ENCODE measurements around the gene CNN3. TPM values are rescaled to one million over a fixed set of nuclear protein-coding genes. Genes with fewer than 3 reads are reported as not detected.

The CNN3 gene
- polyA plus RNA-seq, 1 of the 3 experiments (the other 2 are of a cell fraction): 204 TPM

- TF ChIP-seq, protein P1, sequence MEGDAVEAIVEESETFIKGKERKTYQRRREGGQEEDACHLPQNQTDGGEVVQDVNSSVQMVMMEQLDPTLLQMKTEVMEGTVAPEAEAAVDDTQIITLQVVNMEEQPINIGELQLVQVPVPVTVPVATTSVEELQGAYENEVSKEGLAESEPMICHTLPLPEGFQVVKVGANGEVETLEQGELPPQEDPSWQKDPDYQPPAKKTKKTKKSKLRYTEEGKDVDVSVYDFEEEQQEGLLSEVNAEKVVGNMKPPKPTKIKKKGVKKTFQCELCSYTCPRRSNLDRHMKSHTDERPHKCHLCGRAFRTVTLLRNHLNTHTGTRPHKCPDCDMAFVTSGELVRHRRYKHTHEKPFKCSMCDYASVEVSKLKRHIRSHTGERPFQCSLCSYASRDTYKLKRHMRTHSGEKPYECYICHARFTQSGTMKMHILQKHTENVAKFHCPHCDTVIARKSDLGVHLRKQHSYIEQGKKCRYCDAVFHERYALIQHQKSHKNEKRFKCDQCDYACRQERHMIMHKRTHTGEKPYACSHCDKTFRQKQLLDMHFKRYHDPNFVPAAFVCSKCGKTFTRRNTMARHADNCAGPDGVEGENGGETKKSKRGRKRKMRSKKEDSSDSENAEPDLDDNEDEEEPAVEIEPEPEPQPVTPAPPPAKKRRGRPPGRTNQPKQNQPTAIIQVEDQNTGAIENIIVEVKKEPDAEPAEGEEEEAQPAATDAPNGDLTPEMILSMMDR (IDR thresholded peaks at IDR 0.05): no peak
- TF ChIP-seq CHD2 (IDR thresholded peaks at IDR 0.05; ENCODE audit: low read length, partially characterized antibody): no peak
- TF ChIP-seq, protein P2, sequence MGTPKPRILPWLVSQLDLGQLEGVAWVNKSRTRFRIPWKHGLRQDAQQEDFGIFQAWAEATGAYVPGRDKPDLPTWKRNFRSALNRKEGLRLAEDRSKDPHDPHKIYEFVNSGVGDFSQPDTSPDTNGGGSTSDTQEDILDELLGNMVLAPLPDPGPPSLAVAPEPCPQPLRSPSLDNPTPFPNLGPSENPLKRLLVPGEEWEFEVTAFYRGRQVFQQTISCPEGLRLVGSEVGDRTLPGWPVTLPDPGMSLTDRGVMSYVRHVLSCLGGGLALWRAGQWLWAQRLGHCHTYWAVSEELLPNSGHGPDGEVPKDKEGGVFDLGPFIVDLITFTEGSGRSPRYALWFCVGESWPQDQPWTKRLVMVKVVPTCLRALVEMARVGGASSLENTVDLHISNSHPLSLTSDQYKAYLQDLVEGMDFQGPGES (IDR thresholded peaks at IDR 0.05; ENCODE audit: low read depth, low read length): no peak
- TF ChIP-seq ZBTB33 (IDR thresholded peaks at IDR 0.05; ENCODE audit: borderline replicate concordance, low read depth): no peak
- TF ChIP-seq RXRA (IDR thresholded peaks at IDR 0.05; ENCODE audit: borderline replicate concordance, low read depth): peak; percentile 46
These were observed 63.5 kb downstream of the CNN3 start (continued) for GRCh38 chr1:94863297-94863911.

- Histone ChIP-seq H3K4me2 (peak overlapping the region; percentile 83), H3K9me2 (no peaks in the 10 kb centered on the region), H3K9ac (peak overlapping the region; percentile 67; the same call in 1 of the 2 replicates), H3K9me3 (no peaks in the 10 kb centered on the region), H3K4me3 (ENCODE audit: low read depth in 2 of 2, low read length in 1 of 2) (no peak overlapping the region), H4K20me1 (ENCODE audit: insufficient read depth) (no peaks in the 10 kb centered on the region), H3K36me3 (replicated peaks in 1 of 2; ENCODE audit: control insufficient read depth in 1 of 2, insufficient read depth in 2 of 2, low read length in 1 of 2) (no peaks in the 10 kb centered on the region), H3K27me3 (ENCODE audit: insufficient read depth) (no peaks in the 10 kb centered on the region), H3K79me2 (ENCODE audit: insufficient read depth) (no peaks in the 10 kb centered on the region), H2AFZ (ENCODE audit: low read depth) (no peak overlapping the region), H3F3A (replicated peaks; ENCODE audit: insufficient read depth) (peaks cover 42% of the 10 kb centered on the region), H3K27ac (ENCODE audit: low read depth in 2 of 2, low read length in 1 of 2) (peak overlapping the region; percentile 90 to 98), H3K4me1 (ENCODE audit: control insufficient read depth in 1 of 2, insufficient read depth in 2 of 2, low read depth in 1 of 2, low read length in 1 of 2) (peaks cover 31 to 46% of the 10 kb centered on the region in 2 experiments)
- 100% methylated on average over 2 of the region's 2 CpGs for WGBS (ENCODE audit: low lambda C conversion rate)
- no peak for DNase-seq
- CTCF ChIA-PET: interaction anchor here (0.9 to 7.0 kb wide), 8 partner anchors 8 to 381 kb away, joined by 3 to 41 read pairs (median 4); no protein-coding TSS in a partner anchor
- POLR2A ChIA-PET: no interaction called here
- TF ChIP-seq MXI1 (IDR thresholded peaks at IDR 0.05; ENCODE audit: low read depth, low read length) (no peak), USF2 (IDR thresholded peaks at IDR 0.05; ENCODE audit: borderline replicate concordance, low read depth, low read length) (no peak), MEF2A (IDR thresholded peaks at IDR 0.05; ENCODE audit: borderline replicate concordance, low read depth) (no peak), NRF1 (IDR thresholded peaks at IDR 0.05; ENCODE audit: low read depth, low read length) (no peak), POLR2AphosphoS5 (IDR thresholded peaks at IDR 0.05; ENCODE audit: low read depth, low read length) (no peak), SMC3 (IDR thresholded peaks at IDR 0.05; ENCODE audit: low read depth, low read length) (no peak), NFIC (IDR thresholded peaks at IDR 0.05; ENCODE audit: borderline replicate concordance) (no peak), FOXM1 (IDR thresholded peaks at IDR 0.05; ENCODE audit: low read depth) (no peak)
- TF ChIP-seq, protein P1 (IDR thresholded peaks at IDR 0.05): no peak
- TF ChIP-seq, protein P3, sequence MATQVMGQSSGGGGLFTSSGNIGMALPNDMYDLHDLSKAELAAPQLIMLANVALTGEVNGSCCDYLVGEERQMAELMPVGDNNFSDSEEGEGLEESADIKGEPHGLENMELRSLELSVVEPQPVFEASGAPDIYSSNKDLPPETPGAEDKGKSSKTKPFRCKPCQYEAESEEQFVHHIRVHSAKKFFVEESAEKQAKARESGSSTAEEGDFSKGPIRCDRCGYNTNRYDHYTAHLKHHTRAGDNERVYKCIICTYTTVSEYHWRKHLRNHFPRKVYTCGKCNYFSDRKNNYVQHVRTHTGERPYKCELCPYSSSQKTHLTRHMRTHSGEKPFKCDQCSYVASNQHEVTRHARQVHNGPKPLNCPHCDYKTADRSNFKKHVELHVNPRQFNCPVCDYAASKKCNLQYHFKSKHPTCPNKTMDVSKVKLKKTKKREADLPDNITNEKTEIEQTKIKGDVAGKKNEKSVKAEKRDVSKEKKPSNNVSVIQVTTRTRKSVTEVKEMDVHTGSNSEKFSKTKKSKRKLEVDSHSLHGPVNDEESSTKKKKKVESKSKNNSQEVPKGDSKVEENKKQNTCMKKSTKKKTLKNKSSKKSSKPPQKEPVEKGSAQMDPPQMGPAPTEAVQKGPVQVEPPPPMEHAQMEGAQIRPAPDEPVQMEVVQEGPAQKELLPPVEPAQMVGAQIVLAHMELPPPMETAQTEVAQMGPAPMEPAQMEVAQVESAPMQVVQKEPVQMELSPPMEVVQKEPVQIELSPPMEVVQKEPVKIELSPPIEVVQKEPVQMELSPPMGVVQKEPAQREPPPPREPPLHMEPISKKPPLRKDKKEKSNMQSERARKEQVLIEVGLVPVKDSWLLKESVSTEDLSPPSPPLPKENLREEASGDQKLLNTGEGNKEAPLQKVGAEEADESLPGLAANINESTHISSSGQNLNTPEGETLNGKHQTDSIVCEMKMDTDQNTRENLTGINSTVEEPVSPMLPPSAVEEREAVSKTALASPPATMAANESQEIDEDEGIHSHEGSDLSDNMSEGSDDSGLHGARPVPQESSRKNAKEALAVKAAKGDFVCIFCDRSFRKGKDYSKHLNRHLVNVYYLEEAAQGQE (IDR thresholded peaks at IDR 0.05; ENCODE audit: low read depth, low read length): no peak
These were observed 64.2 kb downstream of the CNN3 start for GRCh38 chr1:94862718-94863117.
